Measurements from ENCODE around the gene DNASE2.
"Not testable (repeated sequence)": the region's sequence is repeated elsewhere in the genome, so short reads cannot be mapped to it uniquely, and the experiment has no call there.

DNA sequence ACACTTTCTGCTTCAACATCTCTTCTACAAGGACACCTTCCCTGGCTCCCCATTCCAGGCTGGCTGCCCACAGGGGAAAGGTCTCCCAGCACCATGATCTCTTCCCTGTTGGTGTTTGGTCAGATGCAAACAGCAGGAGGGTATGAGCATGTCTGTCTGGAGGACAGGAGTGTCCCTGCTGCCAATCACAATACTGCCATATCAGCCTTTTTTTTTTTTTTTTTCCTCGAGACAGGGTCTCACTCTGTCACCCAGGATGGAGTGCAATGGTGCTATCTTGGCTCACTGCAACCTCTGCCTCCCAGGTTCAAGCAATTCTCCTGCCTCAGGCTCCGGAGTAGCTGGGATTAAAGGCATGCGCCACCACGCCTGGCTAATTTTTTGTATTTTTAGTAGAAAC lies 34.6 kb upstream of the DNASE2 start:
- TF ChIP-seq POLR2A (IDR thresholded peaks at IDR 0.05; ENCODE audit: low read depth); CTCF (IDR thresholded peaks at IDR 0.05); EP300 (IDR thresholded peaks at IDR 0.05): not testable (repeated sequence)

All from esophagus muscularis mucosa (tissue), 4 donors.